Thyroid gland (tissue), 4 donors: ENCODE measurements around the gene TGIF2. TPM values are rescaled to one million over a fixed set of nuclear protein-coding genes. Genes with fewer than 3 reads are reported as not detected.

Source experiments
- DNase-seq, 2 donors: peaks; one replicate each; pipeline ENCODE4 v3.0.0-alpha.2; 2019
- H3K27ac ChIP-seq, 3 donors: fragments of 200-600 bp; sonication (generic); 1 replicate in 2 of 3; 2 replicates in 1 of 3; pipeline ENCODE4 v1.5.1; 2016 to 2019; ENCODE audit warnings: mild to moderate bottlenecking in 1 of 3, moderate library complexity in 1 of 3
- H3K27me3 ChIP-seq: fragments of 200-600 bp; sonication (generic); one replicate; pipeline ENCODE4 v1.5.1; 2019
- H3K36me3 ChIP-seq, 2 donors: fragments of 200-600 bp; sonication (generic); one replicate each; pipeline ENCODE4 v1.5.1; 2016 to 2019
- H3K4me1 ChIP-seq, 2 donors: fragments of 200-600 bp; sonication (generic); one replicate each; pipeline ENCODE4 v1.5.1; 2017 to 2019
- H3K4me3 ChIP-seq, 3 donors: fragments of 200-600 bp; sonication (generic); replicated peaks in 1 of 3; 1 replicate in 2 of 3; 2 replicates in 1 of 3; pipeline ENCODE4 v1.5.1; 2016; ENCODE audit warnings: mild to moderate bottlenecking in 1 of 3
- H3K9me3 ChIP-seq: fragments of 200-600 bp; sonication (generic); one replicate; pipeline ENCODE4 v1.5.1; 2017
- POLR2A ChIP-seq, 2 donors: fragments of 450-650 bp; IDR thresholded peaks; one replicate each; pipeline ENCODE4 v1.6.1; 2017; ENCODE audit warnings: antibody characterized with exemption in 2 of 2, mild to moderate bottlenecking in 2 of 2, moderate library complexity in 1 of 2
- WGBS, 2 donors: methylation state at CpG; one replicate each; pipeline ENCODE4 v1.1.5; 2017; 5-methylcytosine and 5-hydroxymethylcytosine counted together
- intact Hi-C: fragments of 100-400 bp; cut with DNase I; formaldehyde crosslinking; loops from one replicate; pipeline ENCODE4 v1.15.1; 2023
- total RNA-seq, 4 donors: library from RNA; depleted of rRNA; stranded (reverse); fragments of >200 nt; gene quantifications; one replicate each; pipeline ENCODE4 v1.2.3, GENCODE V29; 2016
- TF ChIP-seq, protein P1 (sequence below), 6 experiments: fragments of 200-600 bp in 3 of 6; fragments of 450-650 bp in 3 of 6; sonication (generic) in 3 of 6; IDR thresholded peaks; one replicate each; pipeline ENCODE4 v1.5.1; 2016 to 2019; ENCODE audit warnings: antibody characterized with exemption in 6 of 6, mild to moderate bottlenecking in 2 of 6, inconsistent platforms in 1 of 6, moderate library complexity in 1 of 6

Gene TGIF2
- 10 to 100 TPM; 14.2 to 28.8 (median 18.9) TPM for total RNA-seq

DNA sequence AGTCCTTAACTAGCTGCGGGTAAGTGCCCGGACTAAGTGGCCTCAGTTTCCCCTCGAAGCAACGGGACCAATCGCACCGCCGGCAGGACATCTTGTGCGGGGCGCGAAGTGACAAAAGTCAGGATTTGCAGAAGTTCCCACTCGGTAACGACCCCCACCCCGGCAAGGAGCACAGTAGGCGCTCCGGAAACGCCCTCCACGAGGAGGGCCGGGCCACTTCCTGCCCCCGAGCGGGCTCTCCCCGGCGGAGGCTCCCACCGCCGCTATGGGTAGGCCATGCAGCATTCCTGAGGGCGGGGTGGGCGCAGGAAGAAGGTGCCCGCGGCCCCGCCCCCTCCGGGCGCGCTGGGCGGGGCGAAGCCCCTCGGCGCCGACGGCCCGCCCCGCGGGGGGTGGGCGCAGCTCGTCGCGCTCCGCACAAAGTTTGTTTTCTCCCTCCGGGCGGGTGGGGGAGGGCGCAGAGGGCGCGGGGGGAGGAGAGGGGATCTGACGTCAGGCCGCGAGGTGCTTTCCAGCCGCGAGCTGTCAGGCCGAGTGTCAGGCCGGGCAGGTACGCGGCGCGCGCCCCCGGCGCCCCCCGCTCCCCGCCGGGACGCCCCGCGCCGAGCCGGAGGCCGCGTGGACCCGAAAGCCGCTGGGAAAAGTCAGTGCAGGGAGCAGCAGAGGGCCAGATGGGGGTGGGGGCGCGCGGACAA is at the start of gene TGIF2:
Gene TGIF2, plus strand, starts transcription at position 495 of the 695 bp plus-strand sequence. CDS start 5,178 bp downstream, outside the sequence.
- H3K27me3 ChIP-seq = no peaks in the 10 kb centered on the region
- H3K36me3 ChIP-seq = no peaks in the 10 kb centered on the region
- intact Hi-C loops = no loop called here
- H3K27ac ChIP-seq = peak within 1 kb of the TSS; percentile 73 to 98 (median 95)
- H3K4me1 ChIP-seq = peaks cover 31 to 34% of the 10 kb centered on the region in 2 donors
- peak within 1 kb of the TSS; percentile 68 to 83 (median 71) for H3K4me3 ChIP-seq
- 0 to 10% methylated on average over 12 of the region's 80 CpGs for WGBS, 2 donors
- H3K9me3 ChIP-seq = no peaks in the 10 kb centered on the region
- TF ChIP-seq, protein P1, sequence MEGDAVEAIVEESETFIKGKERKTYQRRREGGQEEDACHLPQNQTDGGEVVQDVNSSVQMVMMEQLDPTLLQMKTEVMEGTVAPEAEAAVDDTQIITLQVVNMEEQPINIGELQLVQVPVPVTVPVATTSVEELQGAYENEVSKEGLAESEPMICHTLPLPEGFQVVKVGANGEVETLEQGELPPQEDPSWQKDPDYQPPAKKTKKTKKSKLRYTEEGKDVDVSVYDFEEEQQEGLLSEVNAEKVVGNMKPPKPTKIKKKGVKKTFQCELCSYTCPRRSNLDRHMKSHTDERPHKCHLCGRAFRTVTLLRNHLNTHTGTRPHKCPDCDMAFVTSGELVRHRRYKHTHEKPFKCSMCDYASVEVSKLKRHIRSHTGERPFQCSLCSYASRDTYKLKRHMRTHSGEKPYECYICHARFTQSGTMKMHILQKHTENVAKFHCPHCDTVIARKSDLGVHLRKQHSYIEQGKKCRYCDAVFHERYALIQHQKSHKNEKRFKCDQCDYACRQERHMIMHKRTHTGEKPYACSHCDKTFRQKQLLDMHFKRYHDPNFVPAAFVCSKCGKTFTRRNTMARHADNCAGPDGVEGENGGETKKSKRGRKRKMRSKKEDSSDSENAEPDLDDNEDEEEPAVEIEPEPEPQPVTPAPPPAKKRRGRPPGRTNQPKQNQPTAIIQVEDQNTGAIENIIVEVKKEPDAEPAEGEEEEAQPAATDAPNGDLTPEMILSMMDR (IDR thresholded peaks at IDR 0.05) = no peak
- peak; percentile 72 to 89 for TF ChIP-seq POLR2A (IDR thresholded peaks at IDR 0.05)
- peak; percentile 92 for DNase-seq

DNA sequence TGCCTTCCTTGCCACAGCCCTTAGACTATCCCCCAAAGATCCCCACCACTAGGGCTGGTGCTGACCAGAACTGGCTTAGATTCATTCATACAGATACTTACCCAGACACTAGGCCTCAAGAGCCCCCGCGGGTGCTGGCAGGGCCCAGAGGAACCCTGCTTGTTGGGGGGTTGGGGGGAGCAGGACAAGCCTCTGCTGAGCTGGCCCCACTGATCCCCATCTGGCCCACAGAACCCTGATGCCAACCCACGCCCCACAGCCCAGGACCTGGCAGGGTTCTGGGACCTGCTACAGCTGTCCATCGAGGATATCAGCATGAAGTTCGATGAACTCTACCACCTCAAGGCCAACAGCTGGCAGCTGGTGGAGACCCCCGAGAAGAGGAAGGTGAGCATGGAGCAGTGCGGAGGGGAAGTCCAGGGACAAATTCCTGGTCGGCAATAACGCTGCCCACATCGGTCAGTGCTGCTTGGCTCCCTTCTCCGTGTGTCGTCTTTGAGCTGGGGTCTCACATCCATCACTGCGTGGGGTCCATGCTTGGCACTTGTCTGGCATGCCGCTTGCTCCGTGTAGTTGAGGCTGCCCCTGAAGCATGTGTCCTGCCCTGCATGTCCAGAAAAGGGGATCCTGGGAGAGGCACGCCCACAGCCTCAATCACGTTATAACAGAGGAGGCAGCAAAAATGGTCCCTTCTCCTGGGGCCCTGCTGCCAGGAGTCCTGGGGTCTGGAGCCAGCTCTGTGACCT is 47.6 kb upstream of the TGIF2 start:
- Histone ChIP-seq H3K9me3 (no peaks in the 10 kb centered on the region), H3K4me3 (no peak overlapping the region), H3K27me3 (no peaks in the 10 kb centered on the region), H3K27ac (no peak overlapping the region), H3K4me1 (peaks cover 0 to 7% of the 10 kb centered on the region in 2 donors), H3K36me3 (peaks cover 35 to 48% of the 10 kb centered on the region in 2 donors)
- DNase-seq = no peak
- 94 to 98% methylated on average over 14 to 17 of the region's 17 CpGs for WGBS, 2 donors
- no peak for TF ChIP-seq POLR2A (IDR thresholded peaks at IDR 0.05)
- TF ChIP-seq, protein P1 (IDR thresholded peaks at IDR 0.05) = no peak
- intact Hi-C loops = no loop called here

DNA sequence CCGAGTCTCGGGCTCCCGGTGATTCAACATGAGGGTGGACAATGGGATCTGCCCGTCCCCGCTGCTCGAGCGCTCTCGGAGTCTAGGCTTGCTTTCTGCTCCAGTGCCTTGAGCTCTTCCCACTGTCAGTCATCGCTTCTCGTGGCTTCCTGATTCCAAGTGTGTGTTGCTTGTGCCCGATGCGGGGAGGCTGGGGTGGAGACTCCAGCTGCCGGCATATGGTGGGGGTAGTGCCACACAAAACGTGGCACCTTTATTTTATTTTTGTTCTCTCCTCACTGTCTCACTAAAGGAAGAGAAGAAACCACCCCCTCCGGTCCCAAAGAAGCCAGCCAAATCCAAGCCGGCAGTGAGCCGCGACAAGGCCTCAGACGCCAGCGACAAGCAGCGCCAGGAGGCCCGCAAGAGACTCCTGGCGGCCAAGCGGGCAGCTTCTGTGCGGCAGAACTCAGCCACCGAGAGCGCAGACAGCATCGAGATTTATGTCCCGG is 46.8 kb upstream of the TGIF2 start:
- 89 to 91% methylated on average over 29 of the region's 29 CpGs for WGBS, 2 donors
- Histone ChIP-seq H3K36me3 (peaks cover 35 to 46% of the 10 kb centered on the region in 2 donors), H3K4me1 (peaks cover 0 to 7% of the 10 kb centered on the region in 2 donors), H3K27ac (no peak overlapping the region), H3K4me3 (no peak overlapping the region), H3K9me3 (no peaks in the 10 kb centered on the region), H3K27me3 (no peaks in the 10 kb centered on the region)
- no peak for TF ChIP-seq POLR2A (IDR thresholded peaks at IDR 0.05)
- no peak for DNase-seq
- intact Hi-C loops = no loop called here

- peaks cover 35 to 42% of the 10 kb centered on the region in 2 donors for H3K36me3 ChIP-seq
- H3K9me3 ChIP-seq = no peaks in the 10 kb centered on the region
- WGBS, 2 donors = 93% methylated on average over 32 of the region's 32 CpGs
- no peak for DNase-seq
- intact Hi-C loops = no loop called here
- no peaks in the 10 kb centered on the region for H3K27me3 ChIP-seq
- TF ChIP-seq POLR2A (IDR thresholded peaks at IDR 0.05) = no peak
- TF ChIP-seq, protein P1 (IDR thresholded peaks at IDR 0.05) = no peak
- H3K27ac ChIP-seq = no peak overlapping the region
- H3K4me1 ChIP-seq = peaks cover 0 to 4% of the 10 kb centered on the region in 2 donors
- no peak overlapping the region for H3K4me3 ChIP-seq
These were observed 45.9 kb upstream of the TGIF2 start for GRCh38 chr20:36527331-36528125.

GRCh38 chr20:36528176-36528874 is 45.1 kb upstream of the TGIF2 start:
- TF ChIP-seq POLR2A (IDR thresholded peaks at IDR 0.05) = no peak
- TF ChIP-seq, protein P1 (IDR thresholded peaks at IDR 0.05) = no peak
- H3K36me3 ChIP-seq = peaks cover 35 to 42% of the 10 kb centered on the region in 2 donors

More at GRCh38 chr20:36528176-36528874, 45.1 kb upstream of the TGIF2 start:
- DNase-seq = no peak
- intact Hi-C loops = no loop called here
- H3K9me3 ChIP-seq = no peaks in the 10 kb centered on the region
- H3K27ac ChIP-seq = no peak overlapping the region
- no peaks in the 10 kb centered on the region for H3K4me1 ChIP-seq
- H3K4me3 ChIP-seq = no peak overlapping the region
- H3K27me3 ChIP-seq = no peaks in the 10 kb centered on the region
- 88 to 92% methylated on average over 10 to 16 of the region's 18 CpGs for WGBS, 2 donors
